ENCODE measurements around the gene ITCH. TPM values are rescaled to one million over a fixed set of nuclear protein-coding genes. Genes with fewer than 3 reads are reported as not detected.
"Not testable (repeated sequence)": the region's sequence is repeated elsewhere in the genome, so short reads cannot be mapped to it uniquely, and the experiment has no call there.

Gene ITCH
- total and polyA plus RNA-seq, 9 donors = 18.1 to 46.4 (median 26.8) TPM

- not testable (repeated sequence) for H3K9me3 ChIP-seq (replicated peaks; ENCODE audit: control insufficient read depth, low read depth, low read length); H3K4me1 ChIP-seq (ENCODE audit: control insufficient read depth, insufficient read depth, low read length); H3K4me3 ChIP-seq (ENCODE audit: low read length); H3K36me3 ChIP-seq (ENCODE audit: control insufficient read depth, insufficient read depth, low read length); H3K27ac ChIP-seq (ENCODE audit: low read length); H3K27me3 ChIP-seq (ENCODE audit: control insufficient read depth, insufficient read depth, low read length); DNase-seq
- 94% methylated on average over 7 of the region's 9 CpGs for WGBS (ENCODE audit: insufficient coverage)
Measured at GRCh38 chr20:34341199-34341598, 21.9 kb upstream of the ITCH start.

GRCh38 chr20:34343458-34344211, 19.4 kb upstream of the ITCH start:
- H3K27me3 ChIP-seq (ENCODE audit: control insufficient read depth, insufficient read depth, low read length) = no peaks in the 10 kb centered on the region
- 90% methylated on average over 5 of the region's 10 CpGs for WGBS (ENCODE audit: insufficient coverage)

GRCh38 chr20:34344238-34344637, 18.8 kb upstream of the ITCH start:
- no CpG with 5 or more reads among the region's 5 CpGs for WGBS (ENCODE audit: insufficient coverage)
- H3K27ac ChIP-seq (ENCODE audit: low read length) = no peak overlapping the region
- no peaks in the 10 kb centered on the region for H3K4me1 ChIP-seq (ENCODE audit: control insufficient read depth, insufficient read depth, low read length)
- H3K27me3 ChIP-seq (ENCODE audit: control insufficient read depth, insufficient read depth, low read length) = no peaks in the 10 kb centered on the region
- no peaks in the 10 kb centered on the region for H3K36me3 ChIP-seq (ENCODE audit: control insufficient read depth, insufficient read depth, low read length)
- DNase-seq = no peak
- H3K9me3 ChIP-seq (replicated peaks; ENCODE audit: control insufficient read depth, low read depth, low read length) = no peaks in the 10 kb centered on the region
- H3K4me3 ChIP-seq (ENCODE audit: low read length) = no peak overlapping the region

More at GRCh38 chr20:34343458-34344211, 19.4 kb upstream of the ITCH start:
- Histone ChIP-seq H3K27ac (ENCODE audit: low read length) (no peak overlapping the region), H3K4me1 (ENCODE audit: control insufficient read depth, insufficient read depth, low read length) (no peaks in the 10 kb centered on the region), H3K9me3 (replicated peaks; ENCODE audit: control insufficient read depth, low read depth, low read length) (no peaks in the 10 kb centered on the region), H3K4me3 (ENCODE audit: low read length) (no peak overlapping the region), H3K36me3 (ENCODE audit: control insufficient read depth, insufficient read depth, low read length) (no peaks in the 10 kb centered on the region)
- no peak for DNase-seq

GRCh38 chr20:34345402-34345736, 17.7 kb upstream of the ITCH start:
- no peaks in the 10 kb centered on the region for H3K9me3 ChIP-seq (replicated peaks; ENCODE audit: control insufficient read depth, low read depth, low read length)
- H3K4me1 ChIP-seq (ENCODE audit: control insufficient read depth, insufficient read depth, low read length) = no peaks in the 10 kb centered on the region
- no peaks in the 10 kb centered on the region for H3K27me3 ChIP-seq (ENCODE audit: control insufficient read depth, insufficient read depth, low read length)
- H3K27ac ChIP-seq (ENCODE audit: low read length) = no peak overlapping the region
- H3K36me3 ChIP-seq (ENCODE audit: control insufficient read depth, insufficient read depth, low read length) = no peaks in the 10 kb centered on the region
- no peak overlapping the region for H3K4me3 ChIP-seq (ENCODE audit: low read length)
- DNase-seq = no peak
- 39% methylated on average over 4 of the region's 6 CpGs for WGBS (ENCODE audit: insufficient coverage)

- H3K27me3 ChIP-seq (ENCODE audit: control insufficient read depth, insufficient read depth, low read length); H3K4me1 ChIP-seq (ENCODE audit: control insufficient read depth, insufficient read depth, low read length); H3K4me3 ChIP-seq (ENCODE audit: low read length); H3K36me3 ChIP-seq (ENCODE audit: control insufficient read depth, insufficient read depth, low read length); H3K9me3 ChIP-seq (replicated peaks; ENCODE audit: control insufficient read depth, low read depth, low read length); H3K27ac ChIP-seq (ENCODE audit: low read length); DNase-seq: not testable (repeated sequence)
- WGBS (ENCODE audit: insufficient coverage) = 100% methylated on average over 1 of the region's 10 CpGs
Measured at GRCh38 chr20:34345839-34346532, 17.1 kb upstream of the ITCH start.

GRCh38 chr20:34346533-34346865, 16.6 kb upstream of the ITCH start:
- H3K27ac ChIP-seq (ENCODE audit: low read length); H3K36me3 ChIP-seq (ENCODE audit: control insufficient read depth, insufficient read depth, low read length); H3K4me3 ChIP-seq (ENCODE audit: low read length); H3K27me3 ChIP-seq (ENCODE audit: control insufficient read depth, insufficient read depth, low read length); H3K4me1 ChIP-seq (ENCODE audit: control insufficient read depth, insufficient read depth, low read length); DNase-seq; H3K9me3 ChIP-seq (replicated peaks; ENCODE audit: control insufficient read depth, low read depth, low read length): not testable (repeated sequence)
- WGBS (ENCODE audit: insufficient coverage) = 97% methylated on average over 9 of the region's 9 CpGs

GRCh38 chr20:34347571-34347970, 15.5 kb upstream of the ITCH start:
- Histone ChIP-seq H3K27me3 (ENCODE audit: control insufficient read depth, insufficient read depth, low read length) (no peaks in the 10 kb centered on the region), H3K4me1 (ENCODE audit: control insufficient read depth, insufficient read depth, low read length) (no peaks in the 10 kb centered on the region), H3K27ac (ENCODE audit: low read length) (no peak overlapping the region), H3K36me3 (ENCODE audit: control insufficient read depth, insufficient read depth, low read length) (no peaks in the 10 kb centered on the region), H3K9me3 (replicated peaks; ENCODE audit: control insufficient read depth, low read depth, low read length) (no peaks in the 10 kb centered on the region), H3K4me3 (ENCODE audit: low read length) (no peak overlapping the region)
- DNase-seq = no peak
- 91% methylated on average over 3 of the region's 4 CpGs for WGBS (ENCODE audit: insufficient coverage)

- Histone ChIP-seq H3K9me3 (replicated peaks; ENCODE audit: control insufficient read depth, low read depth, low read length) (no peaks in the 10 kb centered on the region), H3K27me3 (ENCODE audit: control insufficient read depth, insufficient read depth, low read length) (no peaks in the 10 kb centered on the region), H3K36me3 (ENCODE audit: control insufficient read depth, insufficient read depth, low read length) (no peaks in the 10 kb centered on the region), H3K27ac (ENCODE audit: low read length) (no peak overlapping the region), H3K4me3 (ENCODE audit: low read length) (no peak overlapping the region), H3K4me1 (ENCODE audit: control insufficient read depth, insufficient read depth, low read length) (no peaks in the 10 kb centered on the region)
- DNase-seq = no peak
- WGBS (ENCODE audit: insufficient coverage) = 80% methylated on average over 1 of the region's 3 CpGs
Measured at GRCh38 chr20:34350095-34350494, 13.0 kb upstream of the ITCH start.

- 94% methylated on average over 3 of the region's 6 CpGs for WGBS (ENCODE audit: insufficient coverage)
Measured at GRCh38 chr20:34353467-34353866, 9.6 kb upstream of the ITCH start.

GRCh38 chr20:34355427-34355826, 7.6 kb upstream of the ITCH start:
- Histone ChIP-seq H3K36me3 (ENCODE audit: control insufficient read depth, insufficient read depth, low read length) (no peaks in the 10 kb centered on the region), H3K27ac (ENCODE audit: low read length) (no peak overlapping the region), H3K9me3 (replicated peaks; ENCODE audit: control insufficient read depth, low read depth, low read length) (no peaks in the 10 kb centered on the region), H3K4me1 (ENCODE audit: control insufficient read depth, insufficient read depth, low read length) (no peaks in the 10 kb centered on the region), H3K4me3 (ENCODE audit: low read length) (no peak overlapping the region), H3K27me3 (ENCODE audit: control insufficient read depth, insufficient read depth, low read length) (no peaks in the 10 kb centered on the region)
- WGBS (ENCODE audit: insufficient coverage) = no CpG with 5 or more reads among the region's 2 CpGs
- no peak for DNase-seq

More at GRCh38 chr20:34353467-34353866, 9.6 kb upstream of the ITCH start:
- H3K4me1 ChIP-seq (ENCODE audit: control insufficient read depth, insufficient read depth, low read length); DNase-seq; H3K27me3 ChIP-seq (ENCODE audit: control insufficient read depth, insufficient read depth, low read length); H3K9me3 ChIP-seq (replicated peaks; ENCODE audit: control insufficient read depth, low read depth, low read length); H3K27ac ChIP-seq (ENCODE audit: low read length); H3K4me3 ChIP-seq (ENCODE audit: low read length); H3K36me3 ChIP-seq (ENCODE audit: control insufficient read depth, insufficient read depth, low read length): not testable (repeated sequence)
